OCI-M1 (cell line): ENCODE results near the gene ZFP64.
"Not testable (repeated sequence)": the region's sequence is repeated elsewhere in the genome, so short reads cannot be mapped to it uniquely, and the experiment has no call there.

Experiments
- DNase-seq: peaks from one replicate; lab custom pipeline; 2025; lab: John Stamatoyannopoulos, UW

ZFP64 gene

GRCh38 chr20:52154575-52154974, 37.0 kb downstream of the ZFP64 start:
- DNase-seq = no peak

- no peak for DNase-seq
Measured at GRCh38 chr20:52153896-52154295, 37.7 kb downstream of the ZFP64 start.

- no peak for DNase-seq
Measured at GRCh38 chr20:52152921-52153320, 38.7 kb downstream of the ZFP64 start.

GRCh38 chr20:52152416-52152815, 39.2 kb downstream of the ZFP64 start:
- DNase-seq = no peak

- peak; percentile 69 for DNase-seq
Measured at GRCh38 chr20:52150440-52151258, 40.9 kb downstream of the ZFP64 start.

GRCh38 chr20:52145587-52145986, 46.0 kb downstream of the ZFP64 start:
- no peak for DNase-seq

- no peak for DNase-seq
Measured at GRCh38 chr20:52143277-52143676, 48.3 kb downstream of the ZFP64 start.

- peak; percentile 45 for DNase-seq
Measured at GRCh38 chr20:52142757-52143156, 48.8 kb downstream of the ZFP64 start.

- DNase-seq = no peak
Measured at GRCh38 chr20:52139986-52140385, 51.6 kb downstream of the ZFP64 start.

- no peak for DNase-seq
Measured at GRCh38 chr20:52137850-52138249, 53.7 kb downstream of the ZFP64 start.

GRCh38 chr20:52133714-52134113, 57.9 kb downstream of the ZFP64 start:
- DNase-seq = not testable (repeated sequence)

- DNase-seq = no peak
Measured at GRCh38 chr20:52132337-52132736, 59.2 kb downstream of the ZFP64 start.

GRCh38 chr20:52131048-52131643, 60.4 kb downstream of the ZFP64 start:
- DNase-seq = no peak

- DNase-seq = no peak
Measured at GRCh38 chr20:52130406-52130805, 61.2 kb downstream of the ZFP64 start.

GRCh38 chr20:52129611-52130010, 62.0 kb downstream of the ZFP64 start:
- no peak for DNase-seq

- peak; percentile 15 for DNase-seq
Measured at GRCh38 chr20:52127309-52127708, 64.3 kb downstream of the ZFP64 start.

GRCh38 chr20:52124821-52125220, 66.8 kb downstream of the ZFP64 start:
- no peak for DNase-seq

- DNase-seq = no peak
Measured at GRCh38 chr20:52118696-52119095, 72.9 kb downstream of the ZFP64 start.

- no peak for DNase-seq
Measured at GRCh38 chr20:52118016-52118623, 73.5 kb downstream of the ZFP64 start.

- DNase-seq = no peak
Measured at GRCh38 chr20:52110456-52110855, 81.1 kb downstream of the ZFP64 start.

GRCh38 chr20:52105442-52106422, 85.8 kb downstream of the ZFP64 start:
- no peak for DNase-seq
